GM18861 (cell line): ENCODE data around the gene OTOS.

Source experiments
- ATAC-seq: cut with Tn5 transposase; IDR thresholded peaks from one replicate; pipeline ENCODE4 v1.9.1; 2021; ENCODE audit not compliant: unreplicated experiment

The OTOS gene

DNA sequence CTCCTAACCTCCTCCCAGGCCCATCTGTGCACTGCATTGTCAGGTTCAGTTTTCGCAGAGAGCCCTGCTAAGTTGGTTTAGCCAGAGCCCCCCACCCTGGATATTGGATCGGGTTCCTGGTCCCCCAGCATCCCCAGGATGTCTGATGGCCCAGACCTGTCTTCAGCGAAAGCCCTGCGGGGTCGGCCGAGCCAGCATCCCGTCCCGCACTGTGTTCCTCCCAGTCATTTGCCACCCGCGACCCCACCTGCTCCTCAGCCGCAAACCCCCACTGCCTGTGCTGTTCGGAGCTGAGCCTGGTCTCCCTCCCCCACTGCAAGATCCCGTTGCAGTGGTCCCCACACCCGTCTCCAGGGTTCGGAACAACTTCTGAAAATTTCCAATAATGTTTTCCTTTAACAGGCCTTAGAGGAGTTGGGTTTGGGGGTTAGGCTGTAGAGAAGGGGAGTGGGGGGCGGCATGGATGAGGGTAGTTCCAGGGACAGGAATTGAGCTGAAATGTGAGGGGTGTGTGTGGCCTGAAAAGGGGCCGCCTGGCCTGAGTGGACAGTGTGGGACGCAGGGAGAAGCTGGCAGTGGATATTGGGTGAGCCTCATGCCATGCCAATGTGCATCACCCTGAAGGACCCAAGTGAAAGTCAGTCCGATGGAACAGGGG is 2.7 kb downstream of the OTOS start:
- no peak for ATAC-seq

DNA sequence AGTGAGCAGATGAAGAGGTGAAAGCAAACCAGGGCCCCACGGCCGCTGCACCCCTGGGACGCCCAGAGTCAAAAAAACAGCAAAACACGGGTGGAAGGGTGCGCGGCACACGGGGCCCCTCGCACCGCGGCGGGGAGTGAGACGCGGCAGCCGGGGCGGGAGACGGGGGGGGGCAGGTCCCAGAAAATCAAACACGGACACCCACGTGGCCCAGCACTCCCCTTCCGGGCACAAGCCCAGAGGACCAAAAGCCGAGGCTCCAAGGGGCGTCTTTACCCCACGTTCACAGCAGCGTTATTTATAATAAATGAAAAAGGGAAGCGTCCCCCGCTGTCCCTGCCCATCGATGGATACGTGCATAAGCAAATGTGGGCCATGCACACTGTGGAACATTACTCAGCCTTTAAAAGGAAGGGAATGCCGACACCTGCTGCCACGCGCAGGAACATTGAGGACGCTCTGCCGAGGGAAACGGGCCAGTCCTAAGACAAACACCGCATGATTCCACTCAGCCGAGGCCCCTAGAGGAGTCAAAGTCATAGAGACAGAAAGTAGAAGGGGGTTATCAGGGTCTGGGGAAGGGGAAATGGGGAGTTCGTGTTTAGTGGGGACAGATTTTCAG is 3.7 kb downstream of the OTOS start:
- no peak for ATAC-seq

DNA sequence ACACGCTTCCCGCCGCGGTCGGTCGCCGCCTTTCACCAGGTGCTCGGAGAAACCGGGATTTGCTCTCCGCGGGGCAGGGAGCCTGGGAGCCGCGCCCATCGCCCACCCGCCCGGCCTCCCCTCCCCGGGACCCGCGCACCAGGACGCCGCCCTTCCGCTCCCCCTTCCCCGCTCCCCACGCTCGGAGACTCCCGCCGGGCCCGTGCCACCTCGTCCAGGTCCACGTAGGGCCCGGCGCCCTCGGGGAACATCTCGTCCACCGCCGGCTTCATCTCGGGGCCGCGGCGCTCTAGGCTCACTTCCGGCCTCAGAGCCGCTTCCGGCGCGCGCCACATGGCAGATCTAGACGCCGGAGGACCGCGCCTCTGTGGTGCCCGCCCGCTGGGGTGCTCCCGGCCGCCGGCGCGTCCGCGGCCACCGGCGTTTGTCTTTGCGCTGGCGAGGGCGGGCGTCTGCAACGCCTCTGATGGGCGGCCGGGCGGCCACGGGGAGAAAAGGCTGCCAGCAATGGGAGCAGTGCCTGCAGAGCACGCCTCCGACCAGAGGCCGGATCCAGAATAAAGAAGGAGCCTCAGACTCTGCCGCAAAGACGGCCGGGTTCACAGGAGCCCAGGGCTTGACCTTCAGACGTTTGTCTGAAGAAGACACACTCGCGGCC is 4.3 kb downstream of the OTOS start, which contains the start of gene COPS9:
COPS9 (minus strand) TSS at position 293 of the 658 bp plus-strand sequence; CDS start at position 272, 21 bp downstream.
- ATAC-seq = peak; percentile 83

DNA sequence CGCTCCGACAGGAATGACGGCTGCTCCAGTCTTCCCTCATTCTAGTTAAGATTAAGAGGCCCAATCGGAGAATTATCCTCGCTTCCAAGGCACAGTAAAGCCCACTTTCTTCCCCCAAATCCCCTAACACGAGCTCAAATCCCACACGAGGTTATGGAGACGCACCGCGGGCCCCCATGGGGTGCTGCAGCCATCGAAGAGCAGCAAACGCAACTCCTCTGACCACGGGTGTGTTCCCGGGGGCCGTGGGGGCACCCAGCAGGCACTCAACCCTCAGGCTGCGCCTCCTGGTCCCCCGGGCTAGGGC is 4.8 kb downstream of the OTOS start:
- ATAC-seq = no peak

DNA sequence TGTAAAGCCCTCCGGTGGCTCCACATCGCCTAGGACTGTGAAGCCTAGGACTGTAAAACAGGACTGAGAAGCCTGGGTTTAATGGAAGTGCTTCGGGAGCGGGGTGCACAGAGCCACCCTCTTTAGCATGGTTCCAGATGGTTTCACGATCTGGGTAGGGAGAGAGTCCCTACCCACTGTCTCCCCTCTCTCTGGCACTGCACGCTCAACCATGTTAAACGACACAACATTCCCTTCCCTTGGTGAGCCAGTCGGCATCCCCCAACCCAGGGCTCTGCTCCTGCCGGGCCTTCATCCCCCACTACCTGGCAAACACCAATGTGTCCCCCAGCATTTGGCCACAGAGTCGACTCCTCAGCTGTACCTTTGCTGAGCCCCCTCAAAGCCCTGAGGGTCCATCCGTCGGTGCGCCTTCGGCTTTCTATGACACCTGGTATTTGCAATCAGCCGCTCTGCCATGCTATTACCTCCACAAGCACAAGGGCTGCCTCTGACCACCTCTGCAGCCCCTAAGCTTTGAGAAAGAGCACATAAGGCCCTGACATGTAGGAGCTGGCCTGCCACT is 5.4 kb downstream of the OTOS start:
- ATAC-seq = no peak

DNA sequence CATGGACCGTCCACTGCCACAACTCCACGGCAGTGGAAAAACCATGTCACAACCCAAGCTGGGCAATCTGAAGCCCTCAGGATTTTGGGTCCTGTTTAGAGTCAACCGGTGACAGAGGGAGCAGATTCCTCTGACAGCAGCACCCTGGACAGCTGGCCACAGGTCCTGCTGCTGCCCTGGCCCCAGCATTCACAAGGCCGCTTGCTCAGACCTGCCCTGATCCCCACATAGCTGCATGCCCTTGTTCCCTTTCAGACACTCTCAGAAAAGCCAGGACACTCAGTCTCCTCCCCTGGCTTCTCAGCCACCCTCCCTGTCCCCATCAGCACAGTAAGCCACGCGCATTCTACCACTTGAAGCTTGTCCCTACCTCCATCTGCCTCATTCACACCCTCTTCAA is 6.0 kb downstream of the OTOS start:
- no peak for ATAC-seq

DNA sequence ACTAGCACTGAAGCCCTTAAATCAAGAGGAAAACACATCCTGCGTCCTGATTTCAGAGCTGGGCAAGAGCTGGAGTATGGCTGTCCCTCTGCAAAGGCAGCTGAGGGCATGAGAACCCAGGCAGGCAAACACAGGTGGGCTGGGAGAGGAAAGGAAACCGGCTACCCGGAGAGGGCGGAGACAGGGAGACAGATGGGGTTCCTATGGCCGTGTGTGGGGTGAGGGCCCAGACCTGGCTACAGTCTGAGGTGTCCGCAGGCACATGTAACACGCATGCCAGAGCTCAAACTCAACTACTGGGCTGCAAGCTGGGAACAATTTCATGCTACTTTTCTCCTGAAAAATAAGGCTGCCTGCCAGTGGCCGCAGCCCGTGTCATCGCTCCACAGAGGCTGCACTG is 7.1 kb downstream of the OTOS start:
- no peak for ATAC-seq

DNA sequence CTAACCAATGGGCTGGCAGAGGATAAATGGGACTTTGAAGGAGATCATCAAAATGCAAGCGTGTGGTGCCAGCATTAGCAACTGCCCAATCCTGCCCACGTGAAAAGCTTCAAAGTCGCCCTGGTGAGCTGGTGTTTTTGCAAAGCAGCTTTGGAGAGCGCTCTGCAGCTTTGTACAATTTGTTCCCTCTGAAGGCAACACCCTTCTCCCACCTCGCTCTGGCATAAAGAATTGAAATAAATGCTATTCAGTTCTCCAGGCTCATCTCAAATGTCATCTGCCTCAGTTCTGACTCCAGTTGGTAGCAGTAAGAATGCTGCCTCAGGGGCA is 7.8 kb downstream of the OTOS start:
- ATAC-seq = no peak

DNA sequence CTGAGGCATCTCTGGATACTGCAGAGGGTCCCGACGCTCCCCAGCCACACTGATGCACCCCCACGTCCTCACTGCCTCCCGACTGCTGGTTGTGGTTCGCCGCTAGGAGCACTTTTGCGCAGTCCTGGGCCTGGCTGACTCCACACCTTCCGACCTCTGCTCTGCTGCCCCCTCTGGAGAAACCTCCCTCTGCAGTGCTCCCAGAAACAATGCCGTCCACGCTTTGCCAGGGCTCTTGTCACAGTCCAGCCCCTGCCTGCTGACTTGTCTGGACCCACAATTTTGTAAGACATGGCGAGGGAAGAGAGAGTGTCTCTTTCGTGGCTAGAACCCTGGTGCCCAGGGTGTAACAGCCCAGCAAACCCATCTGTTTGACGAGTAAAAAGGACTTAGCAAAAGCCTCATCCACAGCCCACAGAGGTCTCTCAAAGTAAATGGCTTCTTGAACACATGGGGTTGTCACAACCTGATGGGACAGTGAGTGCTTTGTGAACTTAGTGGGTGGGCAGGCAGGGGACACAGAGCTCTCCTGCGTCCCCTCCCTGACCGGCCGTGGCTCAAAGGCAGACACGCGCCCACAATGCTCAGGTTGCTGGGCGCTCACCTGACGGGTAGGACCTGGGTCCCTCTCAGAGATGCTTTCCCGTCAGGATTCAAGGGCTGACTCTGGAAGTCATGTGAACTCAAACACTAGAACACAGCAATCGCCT is 8.4 kb downstream of the OTOS start:
- ATAC-seq = no peak

DNA sequence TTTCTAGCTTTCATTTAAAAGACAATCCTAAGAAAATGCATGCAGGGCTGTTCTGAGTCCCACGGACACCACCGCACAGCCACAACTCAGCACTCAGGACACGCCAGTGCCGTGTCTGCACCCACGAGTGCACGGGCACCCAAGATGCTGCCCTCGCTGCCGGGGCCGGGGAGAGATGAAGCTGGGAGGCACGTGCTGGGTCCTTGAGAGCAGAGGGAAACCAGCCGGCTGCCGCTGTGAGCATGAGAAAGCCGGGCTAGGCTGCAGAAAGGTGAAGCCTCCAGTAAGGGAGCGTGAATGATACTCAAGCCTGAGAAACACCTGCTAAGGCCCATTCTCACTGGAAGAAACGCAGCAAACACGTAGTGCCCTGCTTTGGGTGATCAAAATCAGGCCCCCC is 9.2 kb downstream of the OTOS start:
- no peak for ATAC-seq

DNA sequence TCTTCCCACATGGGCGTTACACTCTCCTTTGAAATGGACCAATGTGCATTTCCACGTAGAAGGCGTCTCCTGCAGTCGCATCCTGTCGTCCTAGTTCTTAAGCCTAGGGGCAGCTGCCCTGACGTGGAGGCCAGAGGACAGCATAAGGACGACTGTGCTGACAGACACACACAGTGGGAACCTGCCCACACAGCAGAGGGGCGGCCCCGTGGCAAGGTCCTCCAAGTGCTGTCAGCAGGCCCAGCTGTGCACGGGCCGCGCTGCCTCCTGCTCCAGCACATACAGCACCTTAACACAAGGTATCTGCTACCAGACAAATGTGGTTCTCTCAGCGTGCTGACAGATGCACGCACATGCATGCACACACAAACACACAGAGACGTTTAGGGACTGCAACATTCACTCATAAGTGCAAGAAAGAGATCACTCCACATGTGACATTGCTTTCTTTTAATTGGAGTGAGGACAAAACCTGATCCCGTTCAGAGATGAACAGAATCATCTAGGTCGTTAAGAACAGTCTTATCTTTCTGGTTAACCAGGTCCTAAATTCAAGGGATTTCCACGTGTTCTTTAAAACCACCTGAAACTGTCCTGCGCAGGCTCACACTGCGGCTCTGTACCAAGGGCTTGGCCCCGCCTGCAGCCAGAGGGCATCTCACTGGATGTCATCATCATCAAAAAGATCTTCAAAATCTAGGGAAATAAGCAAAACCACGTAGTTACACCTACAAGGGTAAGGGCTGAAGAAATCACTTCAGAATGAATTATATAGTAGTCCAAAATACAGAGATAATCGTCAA is 9.9 kb downstream of the OTOS start:
- ATAC-seq = no peak

DNA sequence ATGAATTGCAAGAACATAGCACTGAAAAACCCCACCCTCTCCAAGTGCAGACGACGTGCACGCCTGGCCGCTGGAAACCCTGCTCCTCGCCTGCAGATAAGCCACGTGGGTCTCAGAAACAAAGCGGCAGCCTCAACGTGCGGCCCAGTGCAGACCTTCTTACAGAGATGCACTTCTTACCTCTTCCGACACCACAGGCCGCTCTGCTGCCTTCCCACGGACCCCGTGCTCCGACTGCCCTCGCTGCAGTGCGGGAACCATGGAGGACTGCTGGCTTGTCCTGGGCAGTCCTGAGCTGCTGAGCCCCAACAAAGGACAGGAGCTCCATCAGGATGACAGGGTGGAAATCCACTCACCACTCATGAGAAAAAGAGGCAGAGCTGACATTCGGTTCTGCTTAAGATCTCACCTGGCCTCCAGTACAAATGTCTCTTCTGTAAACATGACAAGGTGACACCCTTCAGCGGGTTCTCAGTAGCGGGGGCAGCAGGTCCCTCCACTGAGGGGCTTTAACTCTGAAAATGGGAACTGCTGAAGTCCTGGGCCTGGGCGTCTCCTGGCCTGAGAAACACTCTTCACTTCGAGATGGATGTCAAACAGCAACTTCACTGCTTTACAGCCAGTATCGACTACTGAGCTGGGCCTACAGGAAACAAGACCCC is 10.6 kb downstream of the OTOS start:
- ATAC-seq = no peak

DNA sequence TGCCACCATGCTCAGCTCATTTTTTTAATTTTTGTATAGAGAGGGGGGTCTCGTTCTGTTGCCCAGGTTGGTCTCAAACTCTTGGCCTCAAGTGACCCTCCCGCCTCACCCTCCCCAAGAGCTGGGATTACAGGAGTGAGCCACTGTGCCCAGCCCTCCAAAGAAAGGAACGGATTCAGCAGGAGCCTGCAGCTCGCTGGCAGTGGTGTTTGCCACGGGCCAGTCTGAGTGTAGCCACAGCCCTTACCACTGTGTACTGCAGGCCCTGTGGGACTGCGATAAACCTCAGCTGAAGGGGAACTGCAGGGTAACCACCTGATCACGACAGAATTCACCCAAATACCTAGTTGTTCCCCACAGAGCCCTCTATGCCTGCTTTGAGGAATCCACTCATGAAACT is 11.1 kb downstream of the OTOS start:
- ATAC-seq = no peak

DNA sequence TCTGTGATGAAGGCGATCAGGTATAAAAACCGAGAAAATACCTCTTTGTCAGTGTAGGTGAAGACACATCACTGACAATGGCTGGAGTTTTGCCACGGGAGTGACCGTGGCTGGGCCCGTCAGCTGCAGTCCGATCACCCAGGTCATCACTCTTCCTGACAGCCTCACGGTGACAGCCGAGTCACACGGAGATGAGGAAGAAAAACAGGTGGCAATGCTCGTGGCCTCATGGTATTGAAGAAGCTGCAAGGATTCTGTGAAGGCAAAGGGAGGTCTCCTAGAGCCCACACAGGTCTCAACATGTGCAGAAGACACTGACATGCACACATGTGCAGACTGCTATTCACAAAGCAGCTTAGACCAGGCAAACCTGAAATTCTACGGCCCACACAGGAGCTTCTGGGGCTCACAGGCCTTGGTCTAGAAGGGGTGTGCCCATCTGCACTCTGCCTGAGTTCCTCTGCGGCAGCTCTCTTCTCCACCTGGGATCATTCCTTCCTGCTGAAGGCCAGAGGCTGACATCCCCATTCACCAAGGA is 11.8 kb downstream of the OTOS start:
- no peak for ATAC-seq

DNA sequence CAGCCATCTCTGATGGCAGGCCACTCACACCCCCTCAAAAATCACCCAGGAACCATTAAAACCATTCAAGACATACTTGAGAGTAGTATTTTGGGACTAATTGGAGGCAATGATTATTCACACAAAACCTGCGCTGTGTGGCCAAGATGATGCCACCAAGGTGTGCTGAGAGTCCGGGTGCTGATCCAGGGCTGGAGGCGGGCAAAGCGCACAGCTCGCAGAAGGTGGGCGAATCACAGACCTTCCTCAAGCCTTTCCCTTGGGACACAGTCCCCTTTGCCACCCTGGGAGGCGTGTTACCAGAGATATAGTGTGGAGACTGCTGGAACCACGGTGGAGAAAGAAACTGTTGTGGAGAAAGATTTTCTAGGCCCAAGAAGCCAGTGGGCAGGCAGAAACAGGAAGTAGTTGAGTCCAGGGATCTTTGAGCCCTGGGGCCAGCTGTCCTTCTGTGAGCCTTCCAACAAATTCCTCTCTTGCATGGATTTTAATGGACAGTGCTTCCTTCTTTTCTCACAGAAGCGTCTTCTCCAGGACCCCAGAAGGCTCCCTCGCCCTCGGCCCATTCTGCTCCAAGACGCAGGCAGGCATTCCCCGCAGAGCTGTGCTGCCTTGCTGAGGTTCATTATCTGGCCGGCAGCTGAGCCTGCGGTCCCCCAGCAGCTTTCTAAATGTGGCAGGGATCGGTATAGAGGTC is 12.4 kb downstream of the OTOS start:
- no peak for ATAC-seq

DNA sequence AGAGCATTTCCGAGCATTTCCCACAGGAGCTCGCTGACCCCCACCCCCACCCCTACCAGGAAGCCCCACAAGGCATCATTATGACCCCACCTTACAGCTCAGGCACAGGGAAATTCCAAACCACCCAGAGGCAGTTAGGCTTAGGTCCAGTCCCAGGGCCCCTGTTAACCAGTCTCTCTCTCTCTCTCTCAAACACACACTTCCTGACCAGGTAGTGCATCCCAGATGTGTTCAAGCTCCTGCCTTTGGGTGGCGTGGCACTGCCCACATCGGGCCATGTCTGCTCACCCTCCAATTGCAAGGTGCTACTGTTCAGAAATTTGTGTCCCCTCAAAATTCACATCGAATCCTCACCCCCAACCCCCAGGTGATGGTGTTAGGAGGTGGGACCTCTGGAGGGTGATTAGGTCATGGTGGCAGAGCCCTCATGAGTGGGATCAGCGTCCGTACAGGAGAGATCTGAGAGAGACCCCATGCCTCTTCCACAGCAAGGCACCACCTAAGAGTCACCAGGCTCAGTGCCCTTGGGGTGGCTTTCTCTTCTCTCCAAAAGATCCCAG is 13.2 kb downstream of the OTOS start:
- no peak for ATAC-seq

DNA sequence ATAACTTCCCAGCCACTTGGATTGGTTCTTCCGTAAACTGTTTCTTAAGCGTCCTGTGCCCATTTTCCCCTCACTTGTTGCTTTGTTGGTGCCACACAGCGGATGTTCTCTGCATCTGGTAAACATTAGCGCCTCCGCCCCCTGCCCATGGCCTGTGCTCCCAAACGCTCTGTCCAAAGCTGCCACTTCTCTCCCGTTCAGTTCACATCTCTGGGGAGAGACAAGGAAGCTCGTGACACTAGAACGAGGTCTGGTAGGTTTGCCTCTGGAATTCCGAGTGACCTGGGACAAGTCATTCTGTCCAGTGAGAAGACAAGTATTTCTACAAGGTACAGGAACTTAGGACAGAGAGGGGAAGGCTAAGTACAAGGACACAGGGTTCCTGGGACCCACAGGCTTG is 13.7 kb downstream of the OTOS start:
- ATAC-seq = no peak

DNA sequence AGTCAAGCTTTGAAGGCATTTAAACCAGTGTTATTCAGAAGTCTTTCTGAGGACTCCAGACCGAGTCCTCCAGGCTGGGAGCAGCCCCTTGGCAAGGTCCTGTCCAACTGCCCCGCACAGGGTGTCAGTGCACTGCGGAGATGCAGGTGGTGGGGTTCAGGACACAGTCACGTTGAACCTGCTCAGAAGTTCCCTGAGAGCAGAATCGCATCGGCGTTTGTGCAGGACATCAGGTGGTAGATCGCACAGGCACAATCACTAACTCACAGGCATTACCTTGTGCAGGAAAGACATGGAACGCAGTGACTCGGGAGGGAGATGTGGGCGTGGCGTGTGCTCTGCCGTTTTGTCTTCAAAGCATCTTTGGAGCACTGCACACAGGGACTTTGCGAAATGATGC is 14.7 kb downstream of the OTOS start:
- no peak for ATAC-seq

DNA sequence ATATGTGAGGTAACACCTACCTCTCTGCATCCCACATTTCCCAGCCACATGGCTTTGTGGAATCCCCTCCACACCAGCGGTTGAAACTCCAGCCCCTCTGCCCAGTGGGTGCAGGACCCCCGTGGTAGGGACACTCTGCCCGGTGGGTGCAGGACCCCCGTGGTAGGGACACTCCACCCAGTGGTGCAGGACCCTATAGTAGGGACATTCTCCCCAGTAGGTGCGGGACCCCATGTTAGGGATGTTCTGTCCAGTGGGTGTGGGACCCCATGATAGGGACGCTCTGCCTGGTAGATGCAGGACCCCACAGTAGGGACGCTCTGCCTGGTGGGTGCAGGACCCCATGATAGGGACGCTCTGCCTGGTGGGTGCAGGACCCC is 15.8 kb downstream of the OTOS start:
- ATAC-seq = no peak
